Coronary artery (tissue), 2 donors: Measurements from ENCODE around the gene MPV17L2.
A peak's percentile ranks its signal among the peaks of the same experiment; 100 is the strongest.

Experiments
- DNase-seq: peaks from one replicate; pipeline ENCODE4 v3.0.0-alpha.2; 2017; ENCODE audit warnings: low spot score
- H3K27ac ChIP-seq, 2 donors: fragments of 200-600 bp; sonication (generic); one replicate each; pipeline ENCODE4 v1.5.1; 2016 to 2019
- H3K4me3 ChIP-seq: fragments of 200-600 bp; sonication (generic); 2 replicates; pipeline ENCODE4 v1.5.1; 2016; ENCODE audit warnings: mild to moderate bottlenecking, moderate library complexity
- CTCF ChIP-seq: fragments of 200-600 bp; sonication (generic); IDR thresholded peaks from one replicate; pipeline ENCODE4 v1.5.1; 2019; ENCODE audit warnings: antibody characterized with exemption

The MPV17L2 gene

GRCh38 chr19:18176367-18177310, 16.4 kb upstream of the MPV17L2 start:
- TF ChIP-seq CTCF, result no peak
- no peak for DNase-seq
- no peak overlapping the region for H3K4me3 ChIP-seq
- H3K27ac ChIP-seq, result no peak overlapping the region

- no peak for DNase-seq
- Histone ChIP-seq H3K27ac (no peak overlapping the region), H3K4me3 (no peak overlapping the region)
- TF ChIP-seq CTCF, result no peak
Observed at GRCh38 chr19:18179957-18180356, 13.1 kb upstream of the MPV17L2 start.

- no peak for DNase-seq
Observed at GRCh38 chr19:18183529-18183928, 9.5 kb upstream of the MPV17L2 start.

GRCh38 chr19:18185538-18185937, 7.5 kb upstream of the MPV17L2 start:
- Histone ChIP-seq H3K4me3 (no peak overlapping the region), H3K27ac (no peak overlapping the region)
- no peak for TF ChIP-seq CTCF
- DNase-seq, result no peak

More at GRCh38 chr19:18183529-18183928, 9.5 kb upstream of the MPV17L2 start:
- no peak for TF ChIP-seq CTCF
- Histone ChIP-seq H3K27ac (no peak overlapping the region), H3K4me3 (no peak overlapping the region)

- no peak for DNase-seq
- no peak for TF ChIP-seq CTCF
- Histone ChIP-seq H3K27ac (no peak overlapping the region), H3K4me3 (no peak overlapping the region)
Observed at GRCh38 chr19:18190278-18190677, 2.7 kb upstream of the MPV17L2 start.

- DNase-seq, result no peak
- Histone ChIP-seq H3K27ac (peak overlapping the region; percentile 89 to 94), H3K4me3 (peak overlapping the region; percentile 70)
- no peak for TF ChIP-seq CTCF
Observed at GRCh38 chr19:18191640-18192062, 1.4 kb upstream of the MPV17L2 start.
